ENCODE results near the gene CNTNAP4. TPM values are rescaled to one million over a fixed set of nuclear protein-coding genes. Genes with fewer than 3 reads are reported as not detected.

Gene CNTNAP4
- total and polyA plus RNA-seq, 3 donors from 2014 or later, result 1.5 to 3.5 (median 2.2) TPM

- H3K9me3 ChIP-seq, result no peaks in the 10 kb centered on the region
- no peaks in the 10 kb centered on the region for H3K27me3 ChIP-seq
- no peaks in the 10 kb centered on the region for H3K36me3 ChIP-seq (ENCODE audit: low read depth, missing control alignments)
- H3K4me1 ChIP-seq, result no peaks in the 10 kb centered on the region
- intact Hi-C loops (cut with DNase I; ENCODE audit: low total_unique reads), result no loop called here
- no peak for DNase-seq
- no peak overlapping the region for H3K27ac ChIP-seq
- TF ChIP-seq POLR2A (IDR thresholded peaks at IDR 0.05) (no peak), CTCF (IDR thresholded peaks at IDR 0.05) (no peak)
- no peak overlapping the region for H3K4me3 ChIP-seq
These were observed 225.9 kb downstream of the CNTNAP4 start for GRCh38 chr16:76503091-76503490.

GRCh38 chr16:76511203-76511602 lies 234.0 kb downstream of the CNTNAP4 start:
- TF ChIP-seq POLR2A (IDR thresholded peaks at IDR 0.05) (no peak), CTCF (IDR thresholded peaks at IDR 0.05) (no peak)
- 58 to 67% methylated on average over 3 of the region's 3 CpGs for WGBS, 2 donors

GRCh38 chr16:76518781-76519180 lies 241.6 kb downstream of the CNTNAP4 start:
- intact Hi-C loops (cut with DNase I; ENCODE audit: low total_unique reads), result no loop called here
- Histone ChIP-seq H3K4me1 (no peaks in the 10 kb centered on the region), H3K4me3 (no peak overlapping the region), H3K27ac (no peak overlapping the region), H3K27me3 (no peaks in the 10 kb centered on the region), H3K9me3 (no peaks in the 10 kb centered on the region), H3K36me3 (ENCODE audit: low read depth, missing control alignments) (no peaks in the 10 kb centered on the region)
- 43 to 71% methylated on average over 1 of the region's 1 CpG for WGBS, 2 donors
- no peak for TF ChIP-seq POLR2A (IDR thresholded peaks at IDR 0.05)
- TF ChIP-seq CTCF (IDR thresholded peaks at IDR 0.05), result no peak
- no peak for DNase-seq

More at GRCh38 chr16:76511203-76511602, 234.0 kb downstream of the CNTNAP4 start:
- no peaks in the 10 kb centered on the region for H3K36me3 ChIP-seq (ENCODE audit: low read depth, missing control alignments)
- intact Hi-C loops (cut with DNase I; ENCODE audit: low total_unique reads), result no loop called here
- H3K4me3 ChIP-seq, result no peak overlapping the region
- no peak for DNase-seq
- H3K4me1 ChIP-seq, result no peaks in the 10 kb centered on the region
- no peak overlapping the region for H3K27ac ChIP-seq
- H3K27me3 ChIP-seq, result no peaks in the 10 kb centered on the region
- no peaks in the 10 kb centered on the region for H3K9me3 ChIP-seq

GRCh38 chr16:76524356-76524755 lies 247.2 kb downstream of the CNTNAP4 start:
- no peak for TF ChIP-seq CTCF (IDR thresholded peaks at IDR 0.05)
- no peak for TF ChIP-seq POLR2A (IDR thresholded peaks at IDR 0.05)
- Histone ChIP-seq H3K4me1 (no peaks in the 10 kb centered on the region), H3K36me3 (ENCODE audit: low read depth, missing control alignments) (no peaks in the 10 kb centered on the region), H3K27me3 (no peaks in the 10 kb centered on the region), H3K27ac (no peak overlapping the region), H3K4me3 (no peak overlapping the region), H3K9me3 (no peaks in the 10 kb centered on the region)
- 62 to 85% methylated on average over 2 of the region's 2 CpGs for WGBS, 2 donors
- intact Hi-C loops (cut with DNase I; ENCODE audit: low total_unique reads), result no loop called here
- no peak for DNase-seq

GRCh38 chr16:76524769-76525168 lies 247.6 kb downstream of the CNTNAP4 start:
- TF ChIP-seq CTCF (IDR thresholded peaks at IDR 0.05) (no peak), POLR2A (IDR thresholded peaks at IDR 0.05) (no peak)
- Histone ChIP-seq H3K36me3 (ENCODE audit: low read depth, missing control alignments) (no peaks in the 10 kb centered on the region), H3K27me3 (no peaks in the 10 kb centered on the region), H3K4me1 (no peaks in the 10 kb centered on the region), H3K4me3 (no peak overlapping the region), H3K9me3 (no peaks in the 10 kb centered on the region), H3K27ac (no peak overlapping the region)
- DNase-seq, result no peak
- intact Hi-C loops (cut with DNase I; ENCODE audit: low total_unique reads), result no loop called here
